CD4-positive, alpha-beta T cell treated with Interleukin-4 for 1 hour (primary cell): ENCODE results near the gene PTPN23.

Source experiments
- DNase-seq, 2 donors: peaks; one replicate each; pipeline ENCODE4 v3.0.0-alpha.2; 2020 to 2022

The PTPN23 gene

GRCh38 chr3:47370887-47371697 is 9.7 kb upstream of the PTPN23 start:
- DNase-seq: peak; percentile 24 to 27

DNA sequence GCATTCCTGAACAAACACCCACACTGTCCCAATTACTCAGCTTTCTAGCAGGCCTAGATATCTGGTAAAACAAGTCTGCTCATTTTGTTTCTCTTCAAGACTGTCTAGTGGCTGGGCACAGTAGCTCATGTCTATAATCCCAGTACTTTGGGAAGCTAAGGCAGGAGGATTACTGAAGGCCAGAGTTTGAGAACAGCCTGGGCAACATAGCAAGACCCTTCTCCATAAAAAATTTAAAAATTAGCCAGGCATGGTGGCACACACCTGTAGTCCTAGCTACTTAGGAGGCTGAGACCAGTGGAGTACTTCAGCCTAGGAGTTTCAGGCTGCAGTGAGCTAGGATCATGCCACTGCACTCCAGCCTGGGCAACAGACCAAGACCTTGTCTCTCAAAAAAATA is 6.2 kb upstream of the PTPN23 start:
- no peak for DNase-seq

DNA sequence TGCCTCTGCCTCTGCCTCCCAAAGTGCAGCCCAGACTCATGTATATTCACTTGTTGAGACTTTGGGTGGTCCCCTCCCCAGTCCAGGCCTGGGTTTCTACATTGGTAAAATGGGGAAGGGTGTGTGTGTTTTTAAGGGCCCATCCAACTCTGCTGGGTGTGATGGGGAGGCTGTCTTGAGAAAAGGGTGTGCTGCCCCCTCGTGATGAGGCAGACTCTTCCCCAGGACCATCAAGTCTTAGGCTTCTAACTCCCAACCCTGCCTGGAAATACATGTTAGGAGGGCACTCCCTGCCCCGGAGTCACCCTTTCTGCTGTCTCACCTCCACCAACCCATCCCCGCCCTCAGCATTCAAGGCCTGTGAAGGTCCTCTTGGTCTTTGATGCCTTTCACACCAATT is 4.4 kb upstream of the PTPN23 start:
- no peak for DNase-seq

- DNase-seq: no peak
These were observed 3.6 kb upstream of the PTPN23 start for GRCh38 chr3:47377186-47377585.

- no peak for DNase-seq
These were observed 2.0 kb upstream of the PTPN23 start for GRCh38 chr3:47378869-47379268.

- no peak for DNase-seq
These were observed 1.4 kb upstream of the PTPN23 start for GRCh38 chr3:47379411-47379899.

GRCh38 chr3:47380026-47380600 is 708 bp upstream of the PTPN23 start:
- DNase-seq: no peak

DNA sequence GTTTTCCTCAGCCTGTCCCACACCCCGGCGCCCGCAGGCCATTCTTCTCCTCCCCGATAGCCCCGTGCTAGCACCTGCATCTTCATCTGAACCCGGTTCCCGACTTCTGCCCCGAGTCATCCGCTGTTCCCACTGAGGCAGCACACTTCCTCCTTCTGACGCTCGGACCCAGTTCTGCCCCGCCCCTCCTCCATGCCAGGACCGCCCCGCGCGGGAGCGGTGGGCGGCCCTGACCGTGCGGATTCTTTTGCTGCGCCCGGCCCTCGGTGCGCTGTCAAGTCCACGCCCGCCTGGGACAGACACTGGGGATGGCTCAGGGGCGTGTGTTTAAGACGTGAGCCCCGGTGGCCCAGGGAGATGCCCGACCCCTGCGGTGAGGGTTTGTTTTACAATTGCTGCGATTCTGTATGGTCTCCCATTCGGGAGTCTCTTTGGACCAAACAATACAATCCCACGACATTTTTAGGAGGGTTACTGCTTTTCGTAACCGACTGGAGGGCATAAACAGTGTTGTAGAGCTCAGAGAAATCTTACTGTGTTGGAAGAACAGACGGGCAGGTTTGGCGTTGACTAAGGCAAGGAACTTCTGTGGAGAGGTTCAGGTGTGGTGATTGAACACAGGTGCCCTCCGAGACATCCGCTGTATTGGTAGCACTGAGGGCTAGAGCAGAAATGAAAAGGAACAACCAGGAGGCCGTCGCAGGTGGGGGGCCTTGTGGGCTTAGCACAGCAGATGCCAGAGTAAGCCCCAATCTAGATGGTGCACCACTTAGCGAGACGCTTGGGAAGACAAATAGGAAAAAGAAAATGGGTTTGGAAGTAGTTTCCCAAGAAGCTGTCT is 716 bp downstream of the PTPN23 start:
- peak; percentile 77 to 78 for DNase-seq

DNA sequence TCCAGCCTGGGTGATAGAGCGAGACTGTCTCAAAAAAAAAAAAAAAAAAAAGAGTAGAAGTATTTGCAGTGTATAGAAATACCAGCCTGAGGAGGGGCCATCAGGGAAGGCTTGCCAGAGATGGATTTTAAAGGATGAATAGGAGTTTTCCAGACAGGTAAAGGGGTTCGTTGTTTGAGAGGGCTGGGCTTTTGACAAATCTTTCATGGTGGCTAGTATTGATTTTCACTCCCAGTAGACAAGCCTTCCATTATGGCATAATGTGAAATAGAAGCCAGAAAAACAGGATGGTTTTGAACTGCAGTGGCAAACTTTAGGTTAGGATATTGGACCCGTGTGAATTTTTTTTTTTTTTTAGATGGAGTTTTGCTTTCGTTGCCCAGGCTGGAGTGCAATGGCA is 3.6 kb downstream of the PTPN23 start:
- DNase-seq: no peak

GRCh38 chr3:47385007-47385406 is 4.2 kb downstream of the PTPN23 start:
- DNase-seq: no peak

DNA sequence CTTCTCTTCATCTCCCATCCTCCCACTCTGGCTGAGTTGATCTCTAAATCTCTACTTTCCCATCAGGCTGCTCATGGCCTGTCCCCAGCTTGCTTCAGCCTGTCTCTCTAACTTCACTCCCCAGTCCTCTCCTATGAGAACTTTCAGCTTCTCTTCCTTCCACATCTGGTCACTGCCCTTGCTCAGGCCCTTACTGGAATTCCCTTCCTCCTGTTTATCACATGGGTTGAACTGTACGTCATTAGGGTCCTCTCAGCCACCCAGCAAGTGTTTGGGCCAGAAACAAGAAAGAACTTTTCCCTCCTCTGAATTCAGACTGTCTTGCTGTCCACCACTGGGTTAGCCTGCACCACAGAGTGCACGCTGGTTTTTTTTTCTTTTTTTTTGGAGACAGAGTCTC is 5.0 kb downstream of the PTPN23 start:
- DNase-seq: no peak

- DNase-seq: no peak
These were observed 12.1 kb downstream of the PTPN23 start for GRCh38 chr3:47392933-47393332.

- DNase-seq: no peak
These were observed 13.5 kb downstream of the PTPN23 start for GRCh38 chr3:47394140-47394870.

DNA sequence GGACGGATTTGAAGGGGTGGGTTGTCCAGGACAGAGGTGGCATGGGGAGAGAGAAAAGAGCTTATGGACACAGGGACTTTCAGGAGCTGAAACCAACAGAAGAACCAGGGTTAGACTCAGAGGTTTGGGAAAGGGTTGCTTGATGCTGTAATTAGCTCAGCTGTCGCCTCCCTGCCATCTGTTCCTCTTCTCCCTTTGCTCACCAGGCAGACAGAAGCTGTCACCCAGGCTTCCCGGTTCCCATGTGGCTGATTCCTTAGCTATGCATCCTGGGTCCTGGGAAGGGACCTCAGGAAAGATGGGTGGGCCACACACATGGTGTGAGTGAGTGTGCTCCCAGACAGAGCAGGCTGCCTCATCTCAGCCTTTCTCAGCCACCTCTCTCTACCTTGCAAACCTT is 14.1 kb downstream of the PTPN23 start:
- DNase-seq: no peak

- DNase-seq: no peak
These were observed 17.4 kb downstream of the PTPN23 start for GRCh38 chr3:47398228-47398627.

DNA sequence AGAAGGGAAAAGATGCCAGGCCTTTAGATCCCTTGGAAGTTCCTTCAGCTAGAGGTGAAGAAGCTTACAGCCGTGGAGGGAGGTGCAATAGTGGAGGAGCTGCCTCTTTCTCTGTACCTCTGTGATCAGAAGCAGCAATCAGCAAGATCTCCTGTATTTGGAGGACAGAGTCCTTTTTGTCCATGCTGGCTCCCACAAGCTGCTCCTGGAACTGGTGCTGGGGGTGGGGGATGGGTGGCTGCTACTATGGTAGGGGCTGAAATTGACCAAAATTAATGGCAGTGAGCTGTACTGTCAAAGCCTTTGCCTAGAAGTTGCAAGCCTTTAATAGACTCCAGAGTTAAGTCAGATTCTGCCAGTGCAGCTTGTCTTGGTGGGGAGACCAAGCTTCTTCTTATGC is 18.2 kb downstream of the PTPN23 start:
- no peak for DNase-seq

GRCh38 chr3:47399531-47400270 is 18.9 kb downstream of the PTPN23 start:
- DNase-seq: no peak

DNA sequence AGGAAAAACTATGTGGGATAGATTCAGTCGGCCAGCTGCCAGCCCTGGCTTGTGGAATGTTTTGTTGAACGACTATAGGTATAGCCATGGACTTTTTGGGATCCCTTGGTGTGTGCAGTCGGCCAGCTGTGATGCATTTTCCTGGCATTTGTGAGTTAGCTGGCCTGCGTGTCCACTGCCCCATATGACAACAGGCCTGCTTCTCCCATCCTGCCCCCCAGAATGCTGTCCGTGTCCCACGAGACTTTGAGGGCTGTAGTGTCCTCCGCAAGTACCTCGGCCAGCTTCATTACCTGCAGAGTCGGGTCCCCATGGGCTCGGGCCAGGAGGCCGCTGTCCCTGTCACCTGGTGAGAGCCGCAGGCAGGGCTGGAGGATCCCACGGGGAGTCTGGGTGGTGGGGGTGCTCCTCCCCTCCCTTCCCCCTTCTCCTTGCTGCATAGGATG is 23.6 kb downstream of the PTPN23 start:
- no peak for DNase-seq

DNA sequence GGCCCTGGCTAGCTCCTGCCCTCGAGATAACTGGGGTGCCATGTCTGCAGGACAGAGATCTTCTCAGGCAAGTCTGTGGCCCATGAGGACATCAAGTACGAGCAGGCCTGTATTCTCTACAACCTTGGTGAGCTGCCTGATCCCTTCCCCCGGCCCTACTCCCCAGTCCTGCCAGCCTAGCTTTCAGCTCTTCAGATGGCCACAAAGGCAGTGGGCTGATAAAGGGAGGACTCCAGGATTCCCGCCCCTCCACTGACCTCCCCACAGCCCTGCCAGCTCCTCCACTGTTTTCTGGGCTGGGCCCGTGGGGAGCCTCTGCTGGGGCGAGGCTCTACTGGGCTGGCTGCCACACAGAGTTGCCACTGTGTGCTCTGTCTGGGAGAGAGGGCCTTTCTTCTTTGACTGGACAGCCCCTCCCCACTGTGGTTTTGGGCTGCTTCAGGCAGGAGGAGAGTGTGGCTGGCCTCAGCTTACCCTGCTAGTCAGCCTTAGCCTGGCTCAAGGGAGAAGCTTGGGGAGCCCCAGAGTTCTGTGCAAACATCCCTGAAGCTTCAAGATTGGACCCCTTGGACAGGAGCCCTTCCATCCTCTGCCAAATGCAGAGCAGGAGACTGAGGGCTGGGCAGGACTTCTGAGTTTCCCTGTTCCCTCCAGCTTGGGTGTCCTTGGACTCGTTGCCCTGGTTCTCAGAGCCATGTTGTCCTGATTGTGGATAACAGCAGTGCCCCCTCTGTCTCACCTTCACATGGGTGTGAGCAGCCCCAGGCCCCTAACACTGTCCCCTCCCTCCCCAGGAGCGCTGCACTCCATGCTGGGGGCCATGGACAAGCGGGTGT is 24.4 kb downstream of the PTPN23 start:
- DNase-seq: no peak

DNA sequence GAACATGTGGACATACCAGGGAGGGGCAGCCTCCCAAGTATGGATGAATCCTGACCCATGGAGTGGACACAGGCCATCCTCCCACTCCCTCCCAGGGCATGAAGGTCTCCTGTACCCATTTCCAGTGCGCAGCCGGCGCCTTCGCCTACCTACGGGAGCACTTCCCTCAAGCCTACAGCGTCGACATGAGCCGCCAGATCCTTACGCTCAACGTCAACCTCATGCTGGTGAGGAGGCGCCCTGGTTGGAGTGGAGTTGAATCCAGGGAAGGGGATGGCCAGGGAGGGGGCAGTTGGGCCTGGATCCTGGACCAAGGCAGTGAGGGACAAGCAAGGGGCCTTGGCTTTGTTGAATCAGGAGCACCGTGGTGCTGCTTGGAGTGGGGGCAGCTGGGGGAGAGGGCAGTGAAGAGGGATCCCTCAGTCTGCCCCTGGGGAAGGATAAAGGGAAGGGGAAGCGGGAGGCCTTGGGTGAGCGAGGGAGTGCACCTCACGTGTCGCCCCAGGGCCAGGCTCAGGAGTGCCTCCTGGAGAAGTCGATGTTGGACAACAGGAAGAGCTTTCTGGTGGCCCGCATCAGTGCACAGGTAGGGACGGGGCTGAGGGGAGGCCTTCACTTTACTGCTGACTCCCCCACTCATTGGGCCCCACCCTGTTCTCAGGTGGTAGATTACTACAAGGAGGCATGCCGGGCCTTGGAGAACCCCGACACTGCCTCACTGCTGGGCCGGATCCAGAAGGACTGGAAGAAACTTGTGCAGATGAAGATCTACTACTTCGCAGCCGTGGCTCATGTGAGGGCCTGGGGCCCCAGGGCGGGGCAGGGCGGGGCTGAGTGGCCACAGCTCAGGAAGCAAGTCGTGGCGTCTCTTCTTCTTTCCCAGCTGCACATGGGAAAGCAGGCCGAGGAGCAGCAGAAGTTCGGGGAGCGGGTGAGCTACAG is 25.3 kb downstream of the PTPN23 start:
- no peak for DNase-seq
